GM21717 (cell line): ENCODE measurements around the gene YAP1.

Source experiments
- ATAC-seq: cut with Tn5 transposase; IDR thresholded peaks from one replicate; pipeline ENCODE4 v1.9.1; 2021; ENCODE audit warnings: mild to moderate bottlenecking, moderate library complexity; ENCODE audit not compliant: unreplicated experiment

The YAP1 gene

GRCh38 chr11:102116453-102117205, 6.4 kb downstream of the YAP1 start:
- ATAC-seq = no peak

DNA sequence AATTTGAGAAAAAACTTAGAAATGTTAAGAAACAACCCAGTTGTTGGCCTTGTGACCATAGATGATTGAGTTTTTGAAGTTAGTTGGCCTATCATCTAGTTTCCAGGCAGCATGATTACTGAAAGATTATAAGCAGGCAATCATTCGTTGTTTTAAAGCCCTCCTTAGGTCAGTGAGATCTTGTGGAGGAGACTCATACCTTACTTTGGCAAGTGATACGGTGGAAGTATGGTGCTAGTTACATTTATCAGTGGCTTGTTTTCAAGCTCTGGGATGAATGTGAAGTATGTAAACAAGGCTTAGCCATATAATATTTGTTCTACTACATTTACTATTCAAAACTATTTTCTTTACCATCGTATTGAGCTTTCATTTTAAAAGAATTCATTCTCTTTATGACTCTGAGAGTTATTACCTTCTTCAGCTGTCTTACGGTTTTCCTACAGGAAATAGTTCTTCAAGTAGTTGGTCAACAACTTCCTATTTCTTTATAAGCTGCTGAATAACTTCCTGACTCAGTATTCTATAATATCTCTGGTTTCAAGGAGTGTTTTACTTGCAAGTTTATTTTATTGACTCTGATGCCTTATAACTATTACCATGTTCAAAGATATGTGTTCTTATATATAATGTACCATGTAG, 7.3 kb downstream of the YAP1 start:
- no peak for ATAC-seq

GRCh38 chr11:102118937-102119336, 8.7 kb downstream of the YAP1 start:
- no peak for ATAC-seq

DNA sequence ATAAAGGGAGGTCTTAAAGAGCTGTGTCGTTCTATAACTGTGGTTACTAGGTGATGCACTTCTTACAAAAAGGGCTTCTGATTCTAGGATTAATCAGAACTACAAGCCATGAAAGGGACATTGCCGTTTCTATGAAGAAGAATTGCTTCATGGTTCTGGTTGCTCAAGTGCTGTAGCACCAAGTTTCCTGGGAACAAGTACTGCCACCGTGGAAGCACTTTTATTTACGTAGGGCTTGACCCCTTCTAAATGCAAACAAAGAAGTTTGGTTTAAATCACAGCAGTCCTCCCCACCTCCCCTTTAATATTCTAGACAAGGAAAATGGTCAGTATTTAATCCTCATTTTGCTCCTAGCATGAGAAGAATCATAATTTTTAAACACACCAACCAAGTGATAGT, 9.8 kb downstream of the YAP1 start:
- no peak for ATAC-seq

- ATAC-seq = no peak
These were observed 10.3 kb downstream of the YAP1 start for GRCh38 chr11:102120437-102120973.

DNA sequence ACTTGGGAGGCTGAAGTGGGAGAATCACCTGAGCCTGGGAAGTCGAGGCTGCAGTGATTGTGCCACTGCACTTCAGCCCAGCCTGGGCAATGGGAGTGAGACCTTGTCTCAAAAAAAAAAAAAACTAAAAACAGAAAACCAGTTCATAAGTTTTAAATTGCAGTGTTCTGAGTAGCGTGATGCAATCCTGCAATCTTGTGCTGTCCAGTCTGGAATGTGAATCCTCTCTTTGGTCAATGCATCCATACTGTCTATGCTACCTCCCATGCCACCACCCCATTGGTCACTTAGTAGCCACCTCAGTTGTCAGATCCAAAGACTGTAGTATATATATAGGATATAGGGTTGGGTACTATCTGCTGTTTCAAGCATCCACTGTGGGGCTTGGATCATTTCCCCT, 11.1 kb downstream of the YAP1 start:
- no peak for ATAC-seq

DNA sequence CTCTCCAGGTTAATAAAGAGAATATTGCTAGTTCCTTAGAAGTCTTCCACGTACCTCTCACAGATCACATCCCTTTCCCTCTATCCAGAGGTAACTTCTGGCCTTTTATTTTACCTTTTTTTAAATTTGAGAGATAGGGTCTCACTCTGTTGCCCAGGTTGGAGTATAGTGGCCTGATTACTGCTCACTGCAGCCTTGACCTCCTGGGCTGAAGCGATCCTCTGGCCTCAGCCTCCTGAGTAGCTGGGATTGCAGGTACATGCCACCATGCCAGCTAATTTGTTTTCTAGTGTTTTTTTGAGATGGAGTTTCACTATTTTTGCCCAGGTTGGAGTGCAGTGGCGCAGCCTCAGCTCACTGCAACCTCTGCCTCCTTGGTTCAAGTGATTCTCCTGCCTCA, 24.4 kb downstream of the YAP1 start:
- no peak for ATAC-seq

DNA sequence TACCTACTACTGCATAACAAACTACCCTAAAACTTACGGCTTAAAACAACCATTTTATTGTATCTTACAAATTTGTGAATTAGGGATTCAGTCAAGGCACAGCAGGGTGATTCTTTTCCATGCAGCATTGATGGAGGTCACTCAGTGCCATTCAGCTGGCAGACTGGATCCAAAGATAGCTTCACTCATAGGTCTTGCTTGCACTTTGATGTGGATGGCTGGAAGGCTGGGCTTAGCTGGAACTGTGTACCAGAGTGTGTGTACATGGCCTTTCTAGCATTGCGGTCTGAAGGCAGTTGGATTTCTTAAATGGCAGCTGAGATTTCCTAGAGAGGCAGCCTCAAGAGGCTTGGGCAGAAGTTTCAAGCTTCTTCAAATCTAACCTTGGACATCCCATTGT, 25.0 kb downstream of the YAP1 start:
- ATAC-seq = no peak

DNA sequence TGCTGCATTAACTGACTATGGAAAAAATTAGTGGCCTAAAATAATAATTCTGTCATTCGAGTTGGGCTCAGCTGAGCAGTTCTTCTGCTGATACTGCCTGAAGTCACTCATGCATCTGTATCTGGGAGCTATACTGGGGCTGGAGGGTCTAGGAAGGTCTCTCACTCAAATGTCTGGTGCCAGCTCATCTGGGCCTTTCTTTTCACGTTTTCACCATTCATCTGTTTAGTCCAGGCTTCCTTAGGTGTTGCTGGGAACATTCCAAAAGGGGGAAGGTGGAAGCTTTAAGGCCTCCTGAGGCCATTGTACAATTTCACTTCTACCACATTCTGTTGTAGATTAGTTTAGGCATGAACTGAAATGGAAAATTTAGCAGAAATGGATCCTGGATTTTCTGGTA, 28.0 kb downstream of the YAP1 start:
- ATAC-seq = no peak

GRCh38 chr11:102138670-102139069, 28.4 kb downstream of the YAP1 start:
- ATAC-seq = no peak

DNA sequence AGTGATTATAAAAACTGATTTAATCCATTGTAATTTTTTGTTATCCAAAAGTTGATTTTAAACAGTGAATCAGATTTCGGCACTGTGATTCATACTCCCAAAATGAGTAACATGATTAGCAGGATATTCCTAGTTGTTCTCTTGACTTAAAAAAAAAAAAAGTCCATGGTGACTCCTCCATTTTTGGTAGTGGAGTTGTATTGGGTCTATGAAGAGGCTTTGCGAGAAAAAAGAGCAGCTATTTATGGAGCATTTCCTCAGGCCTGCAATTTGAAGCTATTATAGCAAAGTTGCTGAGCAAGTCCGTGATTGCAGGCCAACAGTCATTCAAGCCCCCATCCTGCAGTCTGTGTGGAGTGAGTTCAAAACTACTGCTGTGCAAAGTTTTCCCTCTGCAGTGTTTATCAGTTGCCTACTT, 28.8 kb downstream of the YAP1 start:
- no peak for ATAC-seq

GRCh38 chr11:102142333-102142732, 32.1 kb downstream of the YAP1 start:
- no peak for ATAC-seq

GRCh38 chr11:102143867-102144266, 33.6 kb downstream of the YAP1 start:
- no peak for ATAC-seq

DNA sequence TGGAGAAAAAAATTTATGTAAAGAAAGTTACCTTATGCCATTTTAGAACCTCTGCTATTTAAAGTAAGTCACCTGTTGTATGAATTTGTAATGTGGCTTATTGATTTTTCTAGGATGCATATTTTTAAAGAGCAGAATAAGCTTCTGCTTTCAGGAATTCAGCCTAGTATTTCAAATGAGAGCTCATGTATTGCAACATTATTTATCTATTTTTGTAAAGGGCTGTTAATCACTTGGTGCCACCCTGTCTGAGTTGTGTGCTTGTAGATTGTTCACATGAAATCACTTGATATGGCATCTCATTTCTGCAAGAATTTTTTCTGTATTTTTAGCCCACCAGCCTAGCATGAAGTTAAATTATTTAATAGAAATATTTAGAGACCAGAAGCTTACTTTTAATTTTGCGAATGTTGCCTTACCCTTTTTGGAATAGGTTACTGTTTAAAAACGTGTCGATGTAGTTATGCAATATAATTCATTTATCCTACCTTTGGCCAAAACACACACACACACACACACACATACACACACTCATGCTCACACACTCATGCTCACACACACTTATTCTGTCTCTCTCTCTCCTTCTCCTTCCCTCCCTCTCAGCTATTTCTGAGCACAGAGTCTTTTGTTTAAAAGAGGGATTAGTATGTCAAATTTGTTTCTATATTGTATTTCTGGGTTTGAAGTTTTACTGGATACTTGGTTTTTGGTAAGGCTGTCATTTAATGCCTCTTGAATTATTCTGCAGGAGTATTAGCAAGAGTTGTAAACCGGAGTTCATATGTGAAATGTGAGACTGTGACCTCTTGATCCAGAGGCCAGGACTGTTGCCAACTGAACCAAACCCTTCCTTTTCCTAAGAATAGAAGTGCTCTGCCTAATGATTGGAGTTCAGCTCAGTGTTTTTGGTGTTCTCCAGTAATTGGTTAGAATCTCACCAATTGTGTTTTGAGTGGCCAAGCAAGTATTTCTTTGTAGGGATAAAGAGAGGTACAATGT, 34.4 kb downstream of the YAP1 start:
- ATAC-seq = no peak

DNA sequence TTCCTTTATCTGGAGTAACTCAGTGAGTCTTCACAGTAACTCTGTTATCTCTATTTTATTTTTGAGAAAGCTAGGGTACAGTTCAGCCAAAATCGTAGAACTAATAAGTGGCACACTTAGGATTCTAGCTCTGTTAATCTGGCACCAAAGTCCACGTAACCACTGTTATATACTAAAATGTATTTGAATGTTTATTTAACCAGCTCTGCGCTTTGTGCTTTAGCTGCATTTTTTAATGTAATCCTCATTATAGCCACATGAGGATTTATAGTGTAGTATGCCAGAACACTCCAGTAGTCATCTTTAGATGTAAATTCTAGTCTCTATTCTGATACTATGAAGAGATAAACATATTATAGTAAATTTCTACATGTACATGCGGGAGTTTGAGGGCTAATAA, 36.8 kb downstream of the YAP1 start:
- ATAC-seq = no peak

GRCh38 chr11:102147632-102148031, 37.4 kb downstream of the YAP1 start:
- no peak for ATAC-seq

GRCh38 chr11:102148059-102148458, 37.8 kb downstream of the YAP1 start:
- no peak for ATAC-seq

GRCh38 chr11:102151784-102152525, 41.7 kb downstream of the YAP1 start:
- ATAC-seq = no peak

DNA sequence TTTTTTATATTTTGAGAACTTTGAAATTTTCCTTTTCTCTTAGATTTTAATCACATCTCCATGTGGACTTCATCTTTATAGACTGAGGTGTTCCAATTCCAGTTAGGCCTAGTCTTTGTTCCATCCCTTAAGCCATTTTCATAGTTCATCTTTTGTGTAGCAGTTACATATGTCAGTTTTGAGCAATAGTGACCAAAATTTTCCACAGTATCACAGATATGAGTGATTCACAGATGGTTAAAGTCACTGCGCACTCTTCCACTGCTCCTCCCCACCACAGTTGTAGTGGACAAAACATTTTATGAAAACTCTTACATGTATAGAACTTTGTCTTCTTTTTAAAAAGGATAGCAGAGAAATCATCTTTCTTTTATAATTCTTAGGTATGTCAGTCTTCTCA, 42.8 kb downstream of the YAP1 start:
- no peak for ATAC-seq

DNA sequence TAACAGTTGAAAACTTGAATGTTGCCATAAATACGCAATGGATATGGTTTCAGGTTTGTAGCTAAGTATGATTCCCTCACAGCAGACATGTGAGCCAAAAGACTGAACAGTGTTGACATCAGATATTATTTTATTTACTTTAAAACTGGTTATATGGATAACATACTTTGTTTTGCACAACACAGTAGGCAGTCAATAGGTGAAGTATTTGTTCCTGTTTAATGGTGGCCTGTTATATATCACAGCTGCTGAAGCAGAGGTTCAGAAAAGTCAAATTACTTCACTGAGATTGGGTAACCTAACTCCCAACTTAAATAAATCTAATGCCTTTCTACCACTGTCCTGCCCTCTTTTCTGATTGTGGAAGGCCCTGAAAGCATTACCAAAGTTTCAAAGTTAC, 44.6 kb downstream of the YAP1 start:
- ATAC-seq = no peak

DNA sequence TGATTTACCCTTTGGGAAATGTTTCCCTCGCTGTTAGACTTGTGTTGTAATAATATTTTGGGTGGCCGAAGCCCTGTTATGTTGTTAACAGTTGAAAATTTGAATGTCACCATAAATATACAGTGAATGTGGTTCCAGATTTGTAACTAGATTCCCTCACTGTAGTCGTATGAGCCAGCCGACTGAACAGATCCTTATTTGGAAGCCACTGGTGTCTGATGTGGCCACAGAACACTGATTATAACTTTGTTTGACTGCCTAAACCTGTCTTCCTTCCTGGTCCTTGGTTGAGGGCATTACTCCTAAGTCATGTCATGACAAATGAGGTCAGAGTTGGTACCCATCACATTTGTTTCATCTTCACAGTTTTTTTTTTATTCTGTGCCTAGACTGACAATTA, 45.4 kb downstream of the YAP1 start:
- ATAC-seq = no peak
